GM23338 (cell line): Measurements from ENCODE around the gene TTC39B. TPM values are rescaled to one million over a fixed set of nuclear protein-coding genes. Genes with fewer than 3 reads are reported as not detected.

ENCODE experiments used
- ATAC-seq: fragments of 200-7000 bp; cut with Tn5 transposase; 3 replicates; pipeline ENCODE4 v1.9.1; 2020
- DNase-seq: peaks from one replicate; pipeline ENCODE4 v3.0.0-alpha.2; 2015; ENCODE audit warnings: low spot score
- H2AFZ ChIP-seq: fragments of 200-600 bp; sonication (generic); 2 replicates; pipeline ENCODE4 v1.8.0; 2016; ENCODE audit warnings: antibody characterized with exemption, mild to moderate bottlenecking, moderate library complexity
- H3F3A ChIP-seq: fragments of 200-600 bp; sonication (generic); replicated peaks from 2 replicates; pipeline ENCODE4 v1.8.0; 2017; ENCODE audit warnings: antibody characterized with exemption, mixed run types, low read depth
- H3K27ac ChIP-seq: fragments of 200-600 bp; sonication (generic); 2 replicates; pipeline ENCODE4 v1.6.1; 2016; ENCODE audit warnings: low read depth
- H3K27me3 ChIP-seq: fragments of 200-600 bp; sonication (generic); 2 replicates; pipeline ENCODE4 v1.8.0; 2016; ENCODE audit warnings: mild to moderate bottlenecking, mixed run types, moderate library complexity; ENCODE audit not compliant: insufficient read depth
- H3K36me3 ChIP-seq: fragments of 200-600 bp; sonication (generic); 2 replicates; pipeline ENCODE4 v1.8.0; 2016; ENCODE audit warnings: mild to moderate bottlenecking; ENCODE audit not compliant: insufficient read depth
- H3K4me1 ChIP-seq: fragments of 200-600 bp; sonication (generic); 2 replicates; pipeline ENCODE4 v1.8.0; 2016; ENCODE audit warnings: mild to moderate bottlenecking, moderate library complexity; ENCODE audit not compliant: insufficient read depth
- H3K4me2 ChIP-seq: fragments of 200-600 bp; sonication (generic); 2 replicates; pipeline ENCODE4 v1.7.1; 2017; ENCODE audit warnings: mixed run types
- H3K4me3 ChIP-seq: fragments of 200-600 bp; sonication (generic); 2 replicates; pipeline ENCODE4 v1.6.1; 2016; ENCODE audit warnings: mixed run types
- H3K79me2 ChIP-seq: fragments of 200-600 bp; sonication (generic); replicated peaks from 2 replicates; pipeline ENCODE4 v1.8.0; 2017; ENCODE audit warnings: mild to moderate bottlenecking; ENCODE audit not compliant: insufficient read depth
- H3K9me2 ChIP-seq: fragments of 200-600 bp; sonication (generic); 2 replicates; pipeline ENCODE4 v1.8.0; 2017; ENCODE audit not compliant: insufficient read depth
- H4K20me1 ChIP-seq: fragments of 200-600 bp; sonication (generic); replicated peaks from 2 replicates; pipeline ENCODE4 v1.8.0; 2017; ENCODE audit warnings: mild to moderate bottlenecking; ENCODE audit not compliant: insufficient read depth
- H3K27ac Mint-ChIP-seq: 2 replicates; pipeline ENCODE4 v1.8.0; 2020; ENCODE audit warnings: inconsistent platforms, mild to moderate bottlenecking, moderate library complexity, mixed read lengths
- H3K27me3 Mint-ChIP-seq: 3 replicates; pipeline ENCODE4 v1.8.0; 2022; ENCODE audit warnings: low read depth, mild to moderate bottlenecking, moderate library complexity, mixed read lengths, inconsistent platforms; ENCODE audit not compliant: insufficient read depth, poor library complexity
- H3K36me3 Mint-ChIP-seq: 3 replicates; pipeline ENCODE4 v1.8.0; 2021; ENCODE audit warnings: low read depth, mild to moderate bottlenecking, inconsistent platforms, moderate library complexity, mixed read lengths
- H3K4me1 Mint-ChIP-seq: 3 replicates; pipeline ENCODE4 v1.8.0; 2020; ENCODE audit warnings: mild to moderate bottlenecking, inconsistent platforms, mixed read lengths
- H3K4me3 Mint-ChIP-seq: 3 replicates; pipeline ENCODE4 v1.8.0; 2021; ENCODE audit warnings: moderate library complexity, mild to moderate bottlenecking, inconsistent platforms, mixed read lengths
- H3K9me3 Mint-ChIP-seq: 3 replicates; pipeline ENCODE4 v1.8.0; 2020; ENCODE audit warnings: moderate library complexity, mild to moderate bottlenecking, inconsistent platforms, mixed read lengths
- CREB1 ChIP-seq: fragments of 250-450 bp; sonication (Bioruptor Pico); IDR thresholded peaks from 2 replicates; pipeline ENCODE4 v1.5.0; 2020; ENCODE audit warnings: low read depth, mild to moderate bottlenecking, moderate library complexity
- ETS1 ChIP-seq: IDR thresholded peaks from 2 replicates; pipeline ENCODE4 v1.6.1; 2016; ENCODE audit warnings: antibody characterized with exemption
- EZH2 ChIP-seq: fragments of 200-600 bp; sonication (generic); IDR thresholded peaks from one replicate; pipeline ENCODE4 v1.8.0; 2017; ENCODE audit warnings: antibody characterized with exemption, mild to moderate bottlenecking, low read depth; ENCODE audit not compliant: unreplicated experiment
- EZH2phosphoT487 ChIP-seq: fragments of 200-600 bp; sonication (generic); IDR thresholded peaks from one replicate; pipeline ENCODE4 v1.8.1; 2018; ENCODE audit warnings: antibody characterized with exemption; ENCODE audit not compliant: unreplicated experiment
- JUNB ChIP-seq: IDR thresholded peaks from one replicate; pipeline ENCODE4 v1.6.1; 2016; ENCODE audit warnings: antibody characterized with exemption; ENCODE audit not compliant: unreplicated experiment
- NANOG ChIP-seq: IDR thresholded peaks from 2 replicates; pipeline ENCODE4 v1.6.1; 2016; ENCODE audit warnings: antibody characterized with exemption, borderline replicate concordance
- POLR2AphosphoS5 ChIP-seq: IDR thresholded peaks from 2 replicates; pipeline ENCODE4 v1.6.1; 2016; ENCODE audit warnings: antibody characterized with exemption, low read depth
- REST ChIP-seq: IDR thresholded peaks from one replicate; pipeline ENCODE4 v1.6.1; 2018; ENCODE audit warnings: antibody characterized with exemption; ENCODE audit not compliant: unreplicated experiment
- STAT1 ChIP-seq: IDR thresholded peaks from one replicate; pipeline ENCODE4 v1.6.1; 2016; ENCODE audit warnings: antibody characterized with exemption; ENCODE audit not compliant: unreplicated experiment
- ZNF114 ChIP-seq: fragments of 250-450 bp; sonication (Bioruptor Pico); IDR thresholded peaks from 2 replicates; pipeline ENCODE4 v1.5.0; 2020; ENCODE audit warnings: mild to moderate bottlenecking, moderate library complexity
- polyA plus RNA-seq: library from polyadenylated mRNA; unstranded; fragments of >200 nt; fragmentation: Nextera tagmentation; extraction: Ambion mirVana; gene quantifications from 2 replicates; pipeline ENCODE4 v1.2.1, GENCODE V29; 2016
- total RNA-seq: library from RNA; depleted of rRNA; stranded (reverse); fragments of >200 nt; shearing (Covaris generic); gene quantifications from 2 replicates; pipeline ENCODE4 v1.2.3, GENCODE V29; 2014

Gene TTC39B
- total and polyA plus RNA-seq, 2 experiments from 2014 or later: 2.8 to 11.1 TPM

GRCh38 chr9:15249981-15250380 lies 57.0 kb downstream of the TTC39B start:
- ATAC-seq: peak; percentile 67
- no peaks in the 10 kb centered on the region for H3K9me3 Mint-ChIP-seq
- no peak overlapping the region for H3K27ac Mint-ChIP-seq
- Histone ChIP-seq H3K36me3 (no peaks in the 10 kb centered on the region), H3K9me2 (peaks cover 8% of the 10 kb centered on the region), H3K4me2 (peak overlapping the region; percentile 19), H3K4me3 (no peak overlapping the region), H3K27ac (no peak overlapping the region; the same call in 1 of the 2 replicates), H3F3A (no peaks in the 10 kb centered on the region), H3K27me3 (no peaks in the 10 kb centered on the region), H2AFZ (no peak overlapping the region), H3K79me2 (peaks cover 5% of the 10 kb centered on the region; the same call in 1 of the 2 replicates), H4K20me1 (no peaks in the 10 kb centered on the region), H3K4me1 (peaks cover 36% of the 10 kb centered on the region)
- no peak overlapping the region for H3K4me3 Mint-ChIP-seq
- H3K4me1 Mint-ChIP-seq: peaks cover 37% of the 10 kb centered on the region
- H3K36me3 Mint-ChIP-seq: no peaks in the 10 kb centered on the region; the same call in 2 of the 3 replicates
- peak; percentile 21 for DNase-seq
- H3K27me3 Mint-ChIP-seq: no peaks in the 10 kb centered on the region
- TF ChIP-seq EZH2 (no peak), POLR2AphosphoS5 (no peak), ZNF114 (no peak), JUNB (no peak), EZH2phosphoT487 (no peak), STAT1 (no peak), REST (no peak)

GRCh38 chr9:15249042-15249818 lies 57.8 kb downstream of the TTC39B start:
- peak overlapping the region; percentile 32 for H3K27ac Mint-ChIP-seq
- H3K27me3 ChIP-seq: no peaks in the 10 kb centered on the region
- H3K4me3 Mint-ChIP-seq: no peak overlapping the region
- H3K36me3 ChIP-seq: no peaks in the 10 kb centered on the region
- DNase-seq: peak; percentile 38
- ATAC-seq: peak; percentile 82
- no peaks in the 10 kb centered on the region for H3K9me3 Mint-ChIP-seq
- peaks cover 5% of the 10 kb centered on the region; the same call in 1 of the 2 replicates for H3K79me2 ChIP-seq
- H2AFZ ChIP-seq: no peak overlapping the region
- H3F3A ChIP-seq: no peaks in the 10 kb centered on the region
- peaks cover 8% of the 10 kb centered on the region for H3K9me2 ChIP-seq
- H3K4me3 ChIP-seq: no peak overlapping the region
- no peaks in the 10 kb centered on the region for H3K27me3 Mint-ChIP-seq
- H3K4me2 ChIP-seq: peak overlapping the region; percentile 19
- peaks cover 44% of the 10 kb centered on the region for H3K4me1 Mint-ChIP-seq
- H3K36me3 Mint-ChIP-seq: no peaks in the 10 kb centered on the region; the same call in 2 of the 3 replicates
- H4K20me1 ChIP-seq: no peaks in the 10 kb centered on the region
- peaks cover 42% of the 10 kb centered on the region for H3K4me1 ChIP-seq
- 0 out of 2 replicates have a peak, but pooled peaks have one; percentile 16 for TF ChIP-seq NANOG
- no peak for TF ChIP-seq EZH2phosphoT487
- TF ChIP-seq ETS1: no peak
- TF ChIP-seq CREB1 (CRISPR knock-in tag): no peak
- TF ChIP-seq ZNF114: no peak
- H3K27ac ChIP-seq: no peak overlapping the region
